Breast epithelium (tissue), 4 donors: ENCODE results near the gene DAPK1. TPM values are rescaled to one million over a fixed set of nuclear protein-coding genes. Genes with fewer than 3 reads are reported as not detected.

ENCODE experiments used
- DNase-seq, 2 donors: peaks; one replicate each; pipeline ENCODE4 v3.0.0-alpha.2; 2019; ENCODE audit warnings: low spot score in 2 of 2
- H3K27ac ChIP-seq, 2 donors: fragments of 200-600 bp; sonication (generic) in 1 of 2; one replicate each; pipeline ENCODE4 v1.5.1; 2016 to 2019; ENCODE audit warnings: mild to moderate bottlenecking in 1 of 2
- H3K27me3 ChIP-seq, 2 donors: fragments of 200-600 bp; sonication (generic) in 1 of 2; one replicate each; pipeline versions ENCODE4 v1.5.1 to v1.6.0; 2017 to 2019; ENCODE audit warnings: control low read depth in 1 of 2, mild to moderate bottlenecking in 1 of 2
- H3K36me3 ChIP-seq: fragments of 200-600 bp; one replicate; pipeline ENCODE4 v1.5.1; 2019
- H3K4me1 ChIP-seq, 2 donors: fragments of 200-600 bp; sonication (generic); one replicate each; pipeline ENCODE4 v1.5.1; 2016 to 2019; ENCODE audit warnings: control low read depth in 1 of 2
- H3K4me3 ChIP-seq, 3 donors: fragments of 200-600 bp; sonication (generic); 1 replicate in 2 of 3; 2 replicates in 1 of 3; pipeline ENCODE4 v1.5.1; 2016 to 2019; ENCODE audit warnings: mild to moderate bottlenecking in 3 of 3, moderate library complexity in 2 of 3
- H3K9me3 ChIP-seq, 2 donors: fragments of 200-600 bp; sonication (generic) in 1 of 2; one replicate each; pipeline ENCODE4 v1.5.1; 2016 to 2019; ENCODE audit warnings: control low read depth in 1 of 2
- POLR2A ChIP-seq: fragments of 450-650 bp; IDR thresholded peaks from one replicate; pipeline ENCODE4 v1.6.1; 2016; ENCODE audit warnings: antibody characterized with exemption, mild to moderate bottlenecking, moderate library complexity
- POLR2AphosphoS5 ChIP-seq, 3 donors: sonication (generic); formaldehyde crosslinking; IDR thresholded peaks; one replicate each; pipeline ENCODE4 v1.6.1; 2017; ENCODE audit warnings: antibody characterized with exemption in 3 of 3
- intact Hi-C: fragments of 100-400 bp; cut with DNase I; formaldehyde crosslinking; loops from one replicate; pipeline ENCODE4 v1.15.1; 2023; ENCODE audit warnings: low total_unique reads
- total RNA-seq, 3 donors: library from RNA; depleted of rRNA; stranded (reverse); fragments of >200 nt; gene quantifications; one replicate each; pipeline ENCODE4 v1.1.0, GENCODE V29; 2016
- TF ChIP-seq, protein P1 (sequence below), 3 donors: fragments of 450-650 bp; IDR thresholded peaks; one replicate each; pipeline ENCODE4 v1.5.1; 2016 to 2017; ENCODE audit warnings: antibody characterized with exemption in 3 of 3, mild to moderate bottlenecking in 3 of 3, moderate library complexity in 3 of 3

Gene DAPK1
- total RNA-seq, 3 donors from 2014 or later, result 14.7 to 42.6 (median 34.5) TPM

DNA sequence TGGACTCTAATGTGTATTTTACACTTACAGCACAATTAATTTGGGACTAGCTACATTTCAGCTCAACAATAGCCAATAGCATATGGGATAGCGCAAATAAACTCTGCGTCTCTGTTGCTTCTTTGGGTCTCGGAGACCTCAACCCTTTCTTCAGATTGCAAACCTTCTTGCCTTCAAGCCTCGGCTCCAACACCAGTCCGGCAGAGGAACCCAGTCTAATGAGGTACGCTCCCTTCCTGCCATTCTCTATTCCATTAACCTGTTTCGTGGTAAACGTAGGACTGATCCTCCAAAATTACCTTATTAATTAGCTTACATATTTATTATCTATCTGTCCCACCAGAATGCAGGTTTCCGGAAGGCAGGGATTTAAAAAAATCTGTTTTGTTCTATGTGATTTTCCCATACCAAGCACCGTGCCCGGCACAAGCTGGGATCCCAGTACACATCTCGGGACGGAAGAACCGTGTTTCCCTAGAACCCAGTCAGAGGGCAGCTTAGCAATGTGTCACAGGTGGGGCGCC is 525 bp upstream of the DAPK1 start:
- intact Hi-C loops, result no loop called here
- Histone ChIP-seq H3K4me1 (peaks cover 7 to 8% of the 10 kb centered on the region in 2 donors), H3K36me3 (no peaks in the 10 kb centered on the region), H3K4me3 (peak overlapping the region; percentile 58 to 80 (median 74)), H3K27me3 (peaks cover 0 to 38% of the 10 kb centered on the region in 2 donors), H3K27ac (peak overlapping the region in 1 of 2 donors; percentile 59), H3K9me3 (no peaks in the 10 kb centered on the region)
- DNase-seq, result no peak
- TF ChIP-seq, protein P1, sequence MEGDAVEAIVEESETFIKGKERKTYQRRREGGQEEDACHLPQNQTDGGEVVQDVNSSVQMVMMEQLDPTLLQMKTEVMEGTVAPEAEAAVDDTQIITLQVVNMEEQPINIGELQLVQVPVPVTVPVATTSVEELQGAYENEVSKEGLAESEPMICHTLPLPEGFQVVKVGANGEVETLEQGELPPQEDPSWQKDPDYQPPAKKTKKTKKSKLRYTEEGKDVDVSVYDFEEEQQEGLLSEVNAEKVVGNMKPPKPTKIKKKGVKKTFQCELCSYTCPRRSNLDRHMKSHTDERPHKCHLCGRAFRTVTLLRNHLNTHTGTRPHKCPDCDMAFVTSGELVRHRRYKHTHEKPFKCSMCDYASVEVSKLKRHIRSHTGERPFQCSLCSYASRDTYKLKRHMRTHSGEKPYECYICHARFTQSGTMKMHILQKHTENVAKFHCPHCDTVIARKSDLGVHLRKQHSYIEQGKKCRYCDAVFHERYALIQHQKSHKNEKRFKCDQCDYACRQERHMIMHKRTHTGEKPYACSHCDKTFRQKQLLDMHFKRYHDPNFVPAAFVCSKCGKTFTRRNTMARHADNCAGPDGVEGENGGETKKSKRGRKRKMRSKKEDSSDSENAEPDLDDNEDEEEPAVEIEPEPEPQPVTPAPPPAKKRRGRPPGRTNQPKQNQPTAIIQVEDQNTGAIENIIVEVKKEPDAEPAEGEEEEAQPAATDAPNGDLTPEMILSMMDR (IDR thresholded peaks at IDR 0.05), result no peak
- no peak for TF ChIP-seq POLR2AphosphoS5 (IDR thresholded peaks at IDR 0.05)
- no peak for TF ChIP-seq POLR2A

DNA sequence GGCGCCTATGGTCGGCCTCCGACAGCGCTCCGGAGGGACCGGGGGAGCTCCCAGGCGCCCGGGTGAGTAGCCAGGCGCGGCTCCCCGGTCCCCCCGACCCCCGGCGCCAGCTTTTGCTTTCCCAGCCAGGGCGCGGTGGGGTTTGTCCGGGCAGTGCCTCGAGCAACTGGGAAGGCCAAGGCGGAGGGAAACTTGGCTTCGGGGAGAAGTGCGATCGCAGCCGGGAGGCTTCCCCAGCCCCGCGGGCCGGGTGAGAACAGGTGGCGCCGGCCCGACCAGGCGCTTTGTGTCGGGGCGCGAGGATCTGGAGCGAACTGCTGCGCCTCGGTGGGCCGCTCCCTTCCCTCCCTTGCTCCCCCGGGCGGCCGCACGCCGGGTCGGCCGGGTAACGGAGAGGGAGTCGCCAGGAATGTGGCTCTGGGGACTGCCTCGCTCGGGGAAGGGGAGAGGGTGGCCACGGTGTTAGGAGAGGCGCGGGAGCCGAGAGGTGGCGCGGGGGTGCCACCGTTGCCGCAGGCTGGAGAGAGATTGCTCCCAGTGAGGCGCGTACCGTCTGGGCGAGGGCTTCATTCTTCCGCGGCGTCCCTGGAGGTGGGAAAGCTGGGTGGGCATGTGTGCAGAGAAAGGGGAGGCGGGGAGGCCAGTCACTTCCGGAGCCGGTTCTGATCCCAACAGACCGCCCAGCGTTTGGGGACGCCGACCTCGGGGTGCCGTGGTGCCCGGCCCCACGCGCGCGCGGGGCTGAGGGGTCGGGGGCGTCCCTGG is 561 bp downstream of the DAPK1 start:
- Histone ChIP-seq H3K36me3 (no peaks in the 10 kb centered on the region), H3K27ac (peak overlapping the region; percentile 50 to 59), H3K4me1 (peaks cover 7 to 8% of the 10 kb centered on the region in 2 donors), H3K9me3 (no peaks in the 10 kb centered on the region), H3K27me3 (peaks cover 0 to 28% of the 10 kb centered on the region in 2 donors), H3K4me3 (peak overlapping the region; percentile 58 to 80 (median 74))
- TF ChIP-seq, protein P1 (IDR thresholded peaks at IDR 0.05), result no peak
- TF ChIP-seq POLR2A (no peak), POLR2AphosphoS5 (IDR thresholded peaks at IDR 0.05) (no peak)
- intact Hi-C loops, result no loop called here
- DNase-seq, result no peak

GRCh38 chr9:87498811-87499360 is 1.2 kb downstream of the DAPK1 start:
- TF ChIP-seq POLR2AphosphoS5 (IDR thresholded peaks at IDR 0.05), result no peak
- TF ChIP-seq POLR2A, result no peak
- TF ChIP-seq, protein P1 (IDR thresholded peaks at IDR 0.05), result no peak
- DNase-seq, result no peak
- Histone ChIP-seq H3K4me3 (peak overlapping the region; percentile 58 to 80 (median 74)), H3K36me3 (no peaks in the 10 kb centered on the region), H3K27me3 (peaks cover 0 to 27% of the 10 kb centered on the region in 2 donors), H3K27ac (peak overlapping the region in 1 of 2 donors; percentile 59), H3K9me3 (no peaks in the 10 kb centered on the region), H3K4me1 (peaks cover 7 to 8% of the 10 kb centered on the region in 2 donors)
- intact Hi-C loops, result no loop called here

GRCh38 chr9:87499424-87500017 is 1.9 kb downstream of the DAPK1 start:
- Histone ChIP-seq H3K4me1 (peaks cover 7 to 8% of the 10 kb centered on the region in 2 donors), H3K27me3 (peaks cover 0 to 27% of the 10 kb centered on the region in 2 donors), H3K4me3 (peak overlapping the region; percentile 58 to 80 (median 74)), H3K27ac (no peak overlapping the region), H3K9me3 (no peaks in the 10 kb centered on the region), H3K36me3 (no peaks in the 10 kb centered on the region)
- intact Hi-C loops, result no loop called here
- no peak for TF ChIP-seq POLR2AphosphoS5 (IDR thresholded peaks at IDR 0.05)
- TF ChIP-seq POLR2A, result no peak
- TF ChIP-seq, protein P1 (IDR thresholded peaks at IDR 0.05), result no peak
- no peak for DNase-seq
